ENCODE data around the gene LRMDA.

LRMDA gene

GRCh38 chr10:75429159-75429827 lies 2.1 kb upstream of the LRMDA start:
- CTCF ChIA-PET = interaction anchor here (0.9 to 1.3 kb wide), 2 partner anchors 9 to 22 kb away, joined by 4 to 5 read pairs; no protein-coding TSS in a partner anchor
- no peak for DNase-seq (ENCODE audit: extremely low spot score)
- TF ChIP-seq CTCF (IDR thresholded peaks at IDR 0.05; ENCODE audit: control extremely low read depth, extremely low read depth, low read depth, missing control alignments) = no peak
- POLR2A ChIA-PET = no interaction called here

GRCh38 chr10:75430000-75430763 lies 1.2 kb upstream of the LRMDA start:
- no peak for DNase-seq (ENCODE audit: extremely low spot score)
- no peak for TF ChIP-seq CTCF (IDR thresholded peaks at IDR 0.05; ENCODE audit: control extremely low read depth, extremely low read depth, low read depth, missing control alignments)
- ChIA-PET CTCF (interaction anchor here (0.9 to 1.3 kb wide), 3 partner anchors 8 to 21 kb away, joined by 4 to 5 read pairs (median 5); no protein-coding TSS in a partner anchor), POLR2A (interaction anchor here (0.6 kb wide), 1 partner anchor 71 kb away, joined by 8 read pairs; no protein-coding TSS in a partner anchor)

GRCh38 chr10:75432176-75432575 lies 752 bp downstream of the LRMDA start:
- ChIA-PET POLR2A (no interaction called here), CTCF (interaction anchor here (1.2 kb wide), 1 partner anchor 16 kb away, joined by 3 read pairs; no protein-coding TSS in a partner anchor)
- TF ChIP-seq CTCF (IDR thresholded peaks at IDR 0.05; ENCODE audit: control extremely low read depth, extremely low read depth, low read depth, missing control alignments) = no peak
- DNase-seq (ENCODE audit: extremely low spot score) = no peak

GRCh38 chr10:75432763-75433162 lies 1.3 kb downstream of the LRMDA start:
- no peak for DNase-seq (ENCODE audit: extremely low spot score)
- POLR2A ChIA-PET = no interaction called here
- no peak for TF ChIP-seq CTCF (IDR thresholded peaks at IDR 0.05; ENCODE audit: control extremely low read depth, extremely low read depth, low read depth, missing control alignments)
- CTCF ChIA-PET = interaction anchor here (1.2 kb wide), 1 partner anchor 16 kb away, joined by 3 read pairs; no protein-coding TSS in a partner anchor

- no peak for TF ChIP-seq CTCF (IDR thresholded peaks at IDR 0.05; ENCODE audit: control extremely low read depth, extremely low read depth, low read depth, missing control alignments)
- POLR2A ChIA-PET = no interaction called here
These were observed 1.8 kb downstream of the LRMDA start for GRCh38 chr10:75433216-75433615.

GRCh38 chr10:75434291-75434690 lies 2.9 kb downstream of the LRMDA start:
- ChIA-PET POLR2A (no interaction called here), CTCF (no interaction called here)
- no peak for TF ChIP-seq CTCF (IDR thresholded peaks at IDR 0.05; ENCODE audit: control extremely low read depth, extremely low read depth, low read depth, missing control alignments)
- no peak for DNase-seq (ENCODE audit: extremely low spot score)

More at GRCh38 chr10:75433216-75433615, 1.8 kb downstream of the LRMDA start:
- CTCF ChIA-PET = no interaction called here
- DNase-seq (ENCODE audit: extremely low spot score) = no peak

All from GM10248 (cell line).